ENCODE data around the gene TVP23B. TPM values are rescaled to one million over a fixed set of nuclear protein-coding genes. Genes with fewer than 3 reads are reported as not detected.

TVP23B gene
- total RNA-seq, 1 experiment from 2014 or later, result 39.4 TPM

DNA sequence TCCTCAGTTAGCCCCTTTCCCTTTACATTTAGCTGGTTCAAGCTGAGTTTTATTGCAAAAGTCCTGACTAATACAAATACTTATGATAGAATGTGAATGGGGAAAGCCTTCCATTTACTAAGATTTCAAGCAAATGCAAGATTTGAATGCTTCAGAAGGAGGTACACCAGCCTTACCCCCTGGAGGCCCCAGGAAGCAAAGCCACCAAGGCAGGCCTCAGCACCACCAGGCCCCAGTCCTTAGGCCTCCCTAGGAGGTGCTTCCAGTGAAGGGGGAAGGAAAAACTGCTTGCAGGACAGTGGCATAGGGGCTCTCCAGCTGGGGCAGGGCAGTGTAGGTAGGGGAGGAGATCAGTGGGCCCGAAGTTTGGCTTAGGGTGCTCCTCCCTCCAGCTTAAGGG, 69.7 kb downstream of the TVP23B start:
- TF ChIP-seq SIN3A (IDR thresholded peaks at IDR 0.05; ENCODE audit: borderline replicate concordance, insufficient read depth, low read depth, low read length), result no peak
- TF ChIP-seq, protein P1, sequence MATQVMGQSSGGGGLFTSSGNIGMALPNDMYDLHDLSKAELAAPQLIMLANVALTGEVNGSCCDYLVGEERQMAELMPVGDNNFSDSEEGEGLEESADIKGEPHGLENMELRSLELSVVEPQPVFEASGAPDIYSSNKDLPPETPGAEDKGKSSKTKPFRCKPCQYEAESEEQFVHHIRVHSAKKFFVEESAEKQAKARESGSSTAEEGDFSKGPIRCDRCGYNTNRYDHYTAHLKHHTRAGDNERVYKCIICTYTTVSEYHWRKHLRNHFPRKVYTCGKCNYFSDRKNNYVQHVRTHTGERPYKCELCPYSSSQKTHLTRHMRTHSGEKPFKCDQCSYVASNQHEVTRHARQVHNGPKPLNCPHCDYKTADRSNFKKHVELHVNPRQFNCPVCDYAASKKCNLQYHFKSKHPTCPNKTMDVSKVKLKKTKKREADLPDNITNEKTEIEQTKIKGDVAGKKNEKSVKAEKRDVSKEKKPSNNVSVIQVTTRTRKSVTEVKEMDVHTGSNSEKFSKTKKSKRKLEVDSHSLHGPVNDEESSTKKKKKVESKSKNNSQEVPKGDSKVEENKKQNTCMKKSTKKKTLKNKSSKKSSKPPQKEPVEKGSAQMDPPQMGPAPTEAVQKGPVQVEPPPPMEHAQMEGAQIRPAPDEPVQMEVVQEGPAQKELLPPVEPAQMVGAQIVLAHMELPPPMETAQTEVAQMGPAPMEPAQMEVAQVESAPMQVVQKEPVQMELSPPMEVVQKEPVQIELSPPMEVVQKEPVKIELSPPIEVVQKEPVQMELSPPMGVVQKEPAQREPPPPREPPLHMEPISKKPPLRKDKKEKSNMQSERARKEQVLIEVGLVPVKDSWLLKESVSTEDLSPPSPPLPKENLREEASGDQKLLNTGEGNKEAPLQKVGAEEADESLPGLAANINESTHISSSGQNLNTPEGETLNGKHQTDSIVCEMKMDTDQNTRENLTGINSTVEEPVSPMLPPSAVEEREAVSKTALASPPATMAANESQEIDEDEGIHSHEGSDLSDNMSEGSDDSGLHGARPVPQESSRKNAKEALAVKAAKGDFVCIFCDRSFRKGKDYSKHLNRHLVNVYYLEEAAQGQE (IDR thresholded peaks at IDR 0.05; ENCODE audit: insufficient read depth in 1 of 2, low read depth in 2 of 2, low read length in 1 of 2), result no peak
- in situ Hi-C loops (cut with HindIII; ENCODE audit: low pct_unique_long_range_greater_than_20kb, low sequenced_read_pairs) (no loop called here), intact Hi-C loops (cut with micrococcal nuclease; ENCODE audit: unreplicated experiment) (no loop called here)
- 0 out of 2 replicates have a peak, but pooled peaks cover 4% of the 10 kb centered on the region for H3K4me1 ChIP-seq (ENCODE audit: control insufficient read depth, insufficient read depth, low read length)
- ATAC-seq (no peak; the same call in 1 of the 2 replicates), DNase-seq (ENCODE audit: low read depth, low spot score) (no peak)
- H3K4me3 ChIP-seq (ENCODE audit: low read depth in 2 of 2, low read length in 2 of 2), result no peak overlapping the region
- ChIA-PET POLR2A (no interaction called here), CTCF (no interaction called here)
- BruUV-seq (replicated peaks), result no TSS peak
- H3K9me3 ChIP-seq (ENCODE audit: control insufficient read depth, insufficient read depth, low read depth, low read length), result no peaks in the 10 kb centered on the region
- H3K27ac ChIP-seq (ENCODE audit: low read length), result no peak overlapping the region
- H3K36me3 ChIP-seq (ENCODE audit: control insufficient read depth, insufficient read depth, low read length), result no peaks in the 10 kb centered on the region
- H3K27me3 ChIP-seq (ENCODE audit: control insufficient read depth, insufficient read depth, low read length), result no peaks in the 10 kb centered on the region

DNA sequence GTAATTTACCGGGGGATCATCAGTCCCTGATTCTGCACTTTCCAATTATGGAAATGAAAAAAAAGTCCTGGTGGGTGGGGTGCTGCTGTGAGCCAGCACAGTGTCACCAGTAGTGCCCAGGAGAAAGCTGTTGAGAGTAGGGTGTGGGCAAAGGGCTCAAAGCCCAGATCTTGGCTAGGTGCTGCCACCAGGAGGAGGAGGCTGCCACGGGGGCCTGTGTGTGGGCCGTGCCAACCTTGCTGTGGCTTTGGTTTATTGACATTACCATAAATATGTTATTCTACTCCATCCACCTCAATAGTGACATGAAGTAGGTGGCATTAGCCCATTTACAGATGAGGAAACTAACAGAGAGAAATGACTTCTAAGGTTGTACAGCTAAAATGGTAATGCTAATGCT, 70.2 kb downstream of the TVP23B start:
- no peak for ATAC-seq
- Histone ChIP-seq H3K4me1 (ENCODE audit: control insufficient read depth, insufficient read depth, low read length) (0 out of 2 replicates have a peak, but pooled peaks cover 4% of the 10 kb centered on the region), H3K4me3 (ENCODE audit: low read depth in 2 of 2, low read length in 2 of 2) (no peak overlapping the region), H3K36me3 (ENCODE audit: control insufficient read depth, insufficient read depth, low read length) (no peaks in the 10 kb centered on the region), H3K27me3 (ENCODE audit: control insufficient read depth, insufficient read depth, low read length) (no peaks in the 10 kb centered on the region), H3K9me3 (ENCODE audit: control insufficient read depth, insufficient read depth, low read depth, low read length) (no peaks in the 10 kb centered on the region), H3K27ac (ENCODE audit: low read length) (no peak overlapping the region)
- DNase-seq (ENCODE audit: low read depth, low spot score), result no peak
- CTCF ChIA-PET, result no interaction called here
- POLR2A ChIA-PET, result no interaction called here
- TF ChIP-seq, protein P1 (IDR thresholded peaks at IDR 0.05; ENCODE audit: insufficient read depth in 1 of 2, low read depth in 2 of 2, low read length in 1 of 2), result no peak
- TF ChIP-seq POLR2AphosphoS5 (IDR thresholded peaks at IDR 0.05; ENCODE audit: low read depth, low read length), result no peak
- no peak for TF ChIP-seq SIN3A (IDR thresholded peaks at IDR 0.05; ENCODE audit: borderline replicate concordance, insufficient read depth, low read depth, low read length)
- no peak for TF ChIP-seq TCF7L2 (IDR thresholded peaks at IDR 0.05; ENCODE audit: low read depth, low read length)
- TF ChIP-seq, protein P2, sequence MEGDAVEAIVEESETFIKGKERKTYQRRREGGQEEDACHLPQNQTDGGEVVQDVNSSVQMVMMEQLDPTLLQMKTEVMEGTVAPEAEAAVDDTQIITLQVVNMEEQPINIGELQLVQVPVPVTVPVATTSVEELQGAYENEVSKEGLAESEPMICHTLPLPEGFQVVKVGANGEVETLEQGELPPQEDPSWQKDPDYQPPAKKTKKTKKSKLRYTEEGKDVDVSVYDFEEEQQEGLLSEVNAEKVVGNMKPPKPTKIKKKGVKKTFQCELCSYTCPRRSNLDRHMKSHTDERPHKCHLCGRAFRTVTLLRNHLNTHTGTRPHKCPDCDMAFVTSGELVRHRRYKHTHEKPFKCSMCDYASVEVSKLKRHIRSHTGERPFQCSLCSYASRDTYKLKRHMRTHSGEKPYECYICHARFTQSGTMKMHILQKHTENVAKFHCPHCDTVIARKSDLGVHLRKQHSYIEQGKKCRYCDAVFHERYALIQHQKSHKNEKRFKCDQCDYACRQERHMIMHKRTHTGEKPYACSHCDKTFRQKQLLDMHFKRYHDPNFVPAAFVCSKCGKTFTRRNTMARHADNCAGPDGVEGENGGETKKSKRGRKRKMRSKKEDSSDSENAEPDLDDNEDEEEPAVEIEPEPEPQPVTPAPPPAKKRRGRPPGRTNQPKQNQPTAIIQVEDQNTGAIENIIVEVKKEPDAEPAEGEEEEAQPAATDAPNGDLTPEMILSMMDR (IDR thresholded peaks at IDR 0.05), result no peak
- no TSS peak for BruUV-seq (replicated peaks)
- in situ Hi-C loops (cut with HindIII; ENCODE audit: low pct_unique_long_range_greater_than_20kb, low sequenced_read_pairs), result no loop called here
- intact Hi-C loops (cut with micrococcal nuclease; ENCODE audit: unreplicated experiment), result no loop called here

Measured in Panc1 (cell line).